Neutrophil (primary cell): ENCODE data around the gene ZNF641.

Experiments
- H3K27ac ChIP-seq: fragments of 200-600 bp; sonication (generic); 2 replicates; pipeline ENCODE4 v1.5.1; 2016; ENCODE audit warnings: mild to moderate bottlenecking, moderate library complexity
- H3K27me3 ChIP-seq: fragments of 200-600 bp; sonication (generic); 2 replicates; pipeline ENCODE4 v1.6.0; 2016; ENCODE audit warnings: mild to moderate bottlenecking
- H3K36me3 ChIP-seq: fragments of 200-600 bp; sonication (generic); 2 replicates; pipeline ENCODE4 v1.5.1; 2017
- H3K4me1 ChIP-seq, 2 experiments: fragments of 200-600 bp in 1 of 2; sonication (generic) in 1 of 2; 1 replicate in 1 of 2; 2 replicates in 1 of 2; pipeline versions ENCODE4 v1.5.1 to v1.6.1; 2013 to 2016; ENCODE audit warnings: low read depth in 1 of 2, low read length in 1 of 2, mild to moderate bottlenecking in 1 of 2, moderate library complexity in 1 of 2; ENCODE audit not compliant: control insufficient read depth in 1 of 2, insufficient read depth in 1 of 2
- H3K4me3 ChIP-seq, 2 experiments: fragments of 200-600 bp in 1 of 2; sonication (generic) in 1 of 2; 1 replicate in 1 of 2; 2 replicates in 1 of 2; pipeline ENCODE4 v1.5.1; 2013 to 2016; ENCODE audit warnings: low read depth in 1 of 2, low read length in 1 of 2, mild to moderate bottlenecking in 1 of 2, moderate library complexity in 1 of 2
- H3K9me3 ChIP-seq: fragments of 200-600 bp; sonication (generic); 2 replicates; pipeline ENCODE4 v1.5.1; 2016
- CTCF ChIP-seq: fragments of 200-600 bp; sonication (generic); IDR thresholded peaks from 2 replicates; pipeline ENCODE4 v1.5.1; 2016; ENCODE audit warnings: antibody characterized with exemption

Gene ZNF641

GRCh38 chr12:48350249-48351021, at the start of gene ZNF641:
Gene ZNF641 (minus strand): TSS chr12:48350919. CDS start chr12:48348090, 2,829 bp downstream.
- Histone ChIP-seq H3K9me3 (no peaks in the 10 kb centered on the region), H3K4me3 (peak within 1 kb of the TSS; percentile 84), H3K4me1 (peaks cover 24 to 26% of the 10 kb centered on the region in 2 experiments), H3K27me3 (peaks cover 19% of the 10 kb centered on the region), H3K27ac (peak within 1 kb of the TSS; percentile 95), H3K36me3 (peaks cover 27% of the 10 kb centered on the region)
- TF ChIP-seq CTCF, result no peak

- H3K27ac ChIP-seq, result no peak overlapping the region
- H3K4me1 ChIP-seq, result no peaks in the 10 kb centered on the region
- no peak overlapping the region for H3K4me3 ChIP-seq
- H3K9me3 ChIP-seq, result no peaks in the 10 kb centered on the region
- H3K27me3 ChIP-seq, result peaks cover 18% of the 10 kb centered on the region
- no peaks in the 10 kb centered on the region for H3K36me3 ChIP-seq
- no peak for TF ChIP-seq CTCF
Observed at GRCh38 chr12:48390026-48390425, 39.3 kb upstream of the ZNF641 start.

GRCh38 chr12:48389409-48389808, 38.7 kb upstream of the ZNF641 start:
- Histone ChIP-seq H3K9me3 (no peaks in the 10 kb centered on the region), H3K27me3 (peaks cover 18% of the 10 kb centered on the region), H3K27ac (no peak overlapping the region), H3K4me1 (no peaks in the 10 kb centered on the region), H3K4me3 (no peak overlapping the region), H3K36me3 (no peaks in the 10 kb centered on the region)
- no peak for TF ChIP-seq CTCF

- TF ChIP-seq CTCF, result no peak
- Histone ChIP-seq H3K9me3 (no peaks in the 10 kb centered on the region), H3K27ac (no peak overlapping the region), H3K27me3 (peaks cover 18% of the 10 kb centered on the region), H3K36me3 (no peaks in the 10 kb centered on the region), H3K4me3 (no peak overlapping the region), H3K4me1 (no peaks in the 10 kb centered on the region)
Observed at GRCh38 chr12:48388938-48389337, 38.2 kb upstream of the ZNF641 start.

GRCh38 chr12:48388460-48388859, 37.7 kb upstream of the ZNF641 start:
- Histone ChIP-seq H3K36me3 (no peaks in the 10 kb centered on the region), H3K27me3 (peaks cover 18% of the 10 kb centered on the region), H3K9me3 (no peaks in the 10 kb centered on the region), H3K4me1 (no peaks in the 10 kb centered on the region), H3K4me3 (no peak overlapping the region), H3K27ac (no peak overlapping the region)
- TF ChIP-seq CTCF, result no peak
